Keratinocyte (primary cell): ENCODE results near the gene ATL3.

Experiments used
- CTCF ChIP-seq, 3 experiments: IDR thresholded peaks in 1 of 3; conservative IDR thresholded peaks in 1 of 3; optimal IDR thresholded peaks in 1 of 3; 2 replicates in 2 of 3; 3 replicates in 1 of 3; pipeline versions ENCODE3 to v1.5.1; 2011; ENCODE audit warnings: low read length in 3 of 3, mild to moderate bottlenecking in 3 of 3, moderate library complexity in 2 of 3, control low read depth in 1 of 3, inconsistent platforms in 1 of 3; ENCODE audit not compliant: insufficient read depth in 2 of 3; ENCODE audit errors: extremely low read depth in 1 of 3
- EZH2 ChIP-seq: IDR thresholded peaks from one replicate; pipeline ENCODE4 v1.6.1; 2012; ENCODE audit warnings: inconsistent platforms, mild to moderate bottlenecking, low read length, moderate library complexity

GRCh38 chr11:63622323-63622722 is 48.9 kb downstream of the ATL3 start:
- no peak for TF ChIP-seq CTCF (optimal IDR thresholded peaks at IDR 0.05 in 1 of 3, IDR thresholded peaks at IDR 0.05 in 1 of 3, conservative IDR thresholded peaks at IDR 0.05 in 1 of 3; ENCODE audit: extremely low read depth in 1 of 3, insufficient read depth in 2 of 3, low read length in 3 of 3)
- no peak for TF ChIP-seq EZH2
